Neural cell (in vitro differentiated cells): ENCODE measurements around the gene COA3. TPM values are rescaled to one million over a fixed set of nuclear protein-coding genes. Genes with fewer than 3 reads are reported as not detected.

Experiments used
- H2AFZ ChIP-seq: fragments of 200-600, 300-800 bp; sonication (generic), shearing (Covaris generic); 2 replicates; pipeline ENCODE4 v1.6.0; 2014; ENCODE audit warnings: low read depth, mild to moderate bottlenecking, antibody characterized with exemption, low read length, moderate library complexity
- H3F3A ChIP-seq: fragments of 200-600 bp; shearing (Covaris generic); 2 replicates; pipeline ENCODE4 v1.6.1; 2016; ENCODE audit warnings: mild to moderate bottlenecking, moderate library complexity, mixed read lengths, antibody characterized with exemption, low read length; ENCODE audit not compliant: insufficient read depth, poor library complexity, severe bottlenecking
- H3K27ac ChIP-seq: fragments of 200-600, 300-800 bp; sonication (generic), shearing (Covaris generic); 2 replicates; pipeline ENCODE4 v1.5.1; 2014; ENCODE audit warnings: mild to moderate bottlenecking, low read length, moderate library complexity
- H3K27me3 ChIP-seq: fragments of 300-800, 200-600 bp; sonication (generic), shearing (Covaris generic); 2 replicates; pipeline ENCODE4 v1.6.0; 2014; ENCODE audit warnings: mild to moderate bottlenecking, low read depth, low read length, moderate library complexity; ENCODE audit not compliant: insufficient read depth
- H3K36me3 ChIP-seq: fragments of 300-800, 200-600 bp; sonication (generic), shearing (Covaris generic); 2 replicates; pipeline ENCODE4 v1.5.1; 2014; ENCODE audit warnings: mild to moderate bottlenecking, antibody characterized with exemption, low read length, moderate library complexity; ENCODE audit not compliant: insufficient read depth
- H3K4me2 ChIP-seq: fragments of 300-800, 200-600 bp; sonication (generic), shearing (Covaris generic); 2 replicates; pipeline ENCODE4 v1.6.0; 2014; ENCODE audit warnings: mild to moderate bottlenecking, low read length
- H3K4me3 ChIP-seq: fragments of 300-800, 200-600 bp; sonication (generic), shearing (Covaris generic); 2 replicates; pipeline ENCODE4 v1.5.1; 2014; ENCODE audit warnings: mild to moderate bottlenecking, low read length, moderate library complexity
- H3K79me2 ChIP-seq: fragments of 200-600 bp; shearing (Covaris generic); replicated peaks from 2 replicates; pipeline ENCODE4 v1.6.0; 2014; ENCODE audit warnings: mild to moderate bottlenecking, low read length, moderate library complexity; ENCODE audit not compliant: insufficient read depth
- H3K9ac ChIP-seq: fragments of 300-800, 200-600 bp; sonication (generic), shearing (Covaris generic); 2 replicates; pipeline ENCODE4 v1.6.1; 2016; ENCODE audit warnings: mild to moderate bottlenecking, low read length, mixed read lengths
- H3K9me2 ChIP-seq: fragments of 200-600 bp; shearing (Covaris generic); 2 replicates; pipeline ENCODE4 v1.6.1; 2016; ENCODE audit warnings: mild to moderate bottlenecking, low read length, mixed read lengths; ENCODE audit not compliant: insufficient read depth
- H3K9me3 ChIP-seq: fragments of 200-600, 300-800 bp; sonication (generic), shearing (Covaris generic); 2 replicates; pipeline ENCODE4 v1.6.1; 2016; ENCODE audit warnings: mild to moderate bottlenecking, mixed run types, low read length, moderate library complexity, mixed read lengths
- H4K20me1 ChIP-seq: fragments of 200-600 bp; shearing (Covaris generic); 2 replicates; pipeline ENCODE4 v1.6.1; 2016; ENCODE audit warnings: mild to moderate bottlenecking, mixed run types; ENCODE audit not compliant: insufficient read depth
- EP300 ChIP-seq: fragments of 450-650 bp; conservative IDR thresholded peaks from 2 replicates; pipeline ENCODE4 v1.6.1; 2014; ENCODE audit warnings: antibody characterized with exemption, mild to moderate bottlenecking, moderate library complexity; ENCODE audit not compliant: poor library complexity, severe bottlenecking
- EZH2 ChIP-seq: fragments of 200-600, 300-800 bp; shearing (Covaris generic), sonication (generic); IDR thresholded peaks from 2 replicates; pipeline ENCODE4 v1.6.1; 2014; ENCODE audit warnings: antibody characterized with exemption, low read length, borderline replicate concordance, mild to moderate bottlenecking; ENCODE audit not compliant: insufficient read depth, poor library complexity, severe bottlenecking
- MXI1 ChIP-seq: fragments of 450-650 bp; conservative IDR thresholded peaks from 2 replicates; pipeline ENCODE4 v1.6.1; 2014; ENCODE audit warnings: antibody characterized with exemption, mild to moderate bottlenecking; ENCODE audit not compliant: poor library complexity, severe bottlenecking
- POLR2AphosphoS5 ChIP-seq: IDR thresholded peaks from 2 replicates; pipeline ENCODE4 v1.6.1; 2012
- RAD21 ChIP-seq: fragments of 450-650 bp; conservative IDR thresholded peaks from 2 replicates; pipeline ENCODE4 v1.6.1; 2014; ENCODE audit warnings: antibody characterized with exemption, mild to moderate bottlenecking, moderate library complexity
- SMC3 ChIP-seq: fragments of 450-650 bp; conservative IDR thresholded peaks from 2 replicates; pipeline ENCODE4 v1.6.1; 2014; ENCODE audit warnings: antibody characterized with exemption, mild to moderate bottlenecking, moderate library complexity; ENCODE audit not compliant: poor library complexity
- TAF1 ChIP-seq: IDR thresholded peaks from 2 replicates; pipeline ENCODE4 v1.6.1; 2012; ENCODE audit warnings: low read depth
- polyA plus RNA-seq: library from polyadenylated mRNA; depleted of rRNA; stranded (reverse); fragments of >200 nt; gene quantifications from 2 replicates; pipeline ENCODE4 v1.2.3, GENCODE V29; 2014
- TF ChIP-seq, protein P1 (sequence below): IDR thresholded peaks from 2 replicates; pipeline ENCODE4 v1.6.1; 2012; ENCODE audit warnings: borderline replicate concordance
- TF ChIP-seq, protein P2 (sequence below): fragments of 450-650 bp; IDR thresholded peaks from 2 replicates; pipeline ENCODE4 v1.5.1; 2014; ENCODE audit warnings: antibody characterized with exemption, mild to moderate bottlenecking, moderate library complexity; ENCODE audit not compliant: poor library complexity, severe bottlenecking

Gene COA3
- polyA plus RNA-seq, 1 donor from 2014 or later = 234 TPM

GRCh38 chr17:42779304-42779935, 19.1 kb downstream of the COA3 start:
- TF ChIP-seq POLR2AphosphoS5 (no peak), EZH2 (no peak), MXI1 (no peak), RAD21 (no peak), SMC3 (no peak), EP300 (no peak), TAF1 (no peak)
- TF ChIP-seq, protein P1, sequence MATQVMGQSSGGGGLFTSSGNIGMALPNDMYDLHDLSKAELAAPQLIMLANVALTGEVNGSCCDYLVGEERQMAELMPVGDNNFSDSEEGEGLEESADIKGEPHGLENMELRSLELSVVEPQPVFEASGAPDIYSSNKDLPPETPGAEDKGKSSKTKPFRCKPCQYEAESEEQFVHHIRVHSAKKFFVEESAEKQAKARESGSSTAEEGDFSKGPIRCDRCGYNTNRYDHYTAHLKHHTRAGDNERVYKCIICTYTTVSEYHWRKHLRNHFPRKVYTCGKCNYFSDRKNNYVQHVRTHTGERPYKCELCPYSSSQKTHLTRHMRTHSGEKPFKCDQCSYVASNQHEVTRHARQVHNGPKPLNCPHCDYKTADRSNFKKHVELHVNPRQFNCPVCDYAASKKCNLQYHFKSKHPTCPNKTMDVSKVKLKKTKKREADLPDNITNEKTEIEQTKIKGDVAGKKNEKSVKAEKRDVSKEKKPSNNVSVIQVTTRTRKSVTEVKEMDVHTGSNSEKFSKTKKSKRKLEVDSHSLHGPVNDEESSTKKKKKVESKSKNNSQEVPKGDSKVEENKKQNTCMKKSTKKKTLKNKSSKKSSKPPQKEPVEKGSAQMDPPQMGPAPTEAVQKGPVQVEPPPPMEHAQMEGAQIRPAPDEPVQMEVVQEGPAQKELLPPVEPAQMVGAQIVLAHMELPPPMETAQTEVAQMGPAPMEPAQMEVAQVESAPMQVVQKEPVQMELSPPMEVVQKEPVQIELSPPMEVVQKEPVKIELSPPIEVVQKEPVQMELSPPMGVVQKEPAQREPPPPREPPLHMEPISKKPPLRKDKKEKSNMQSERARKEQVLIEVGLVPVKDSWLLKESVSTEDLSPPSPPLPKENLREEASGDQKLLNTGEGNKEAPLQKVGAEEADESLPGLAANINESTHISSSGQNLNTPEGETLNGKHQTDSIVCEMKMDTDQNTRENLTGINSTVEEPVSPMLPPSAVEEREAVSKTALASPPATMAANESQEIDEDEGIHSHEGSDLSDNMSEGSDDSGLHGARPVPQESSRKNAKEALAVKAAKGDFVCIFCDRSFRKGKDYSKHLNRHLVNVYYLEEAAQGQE = no peak
- TF ChIP-seq, protein P2, sequence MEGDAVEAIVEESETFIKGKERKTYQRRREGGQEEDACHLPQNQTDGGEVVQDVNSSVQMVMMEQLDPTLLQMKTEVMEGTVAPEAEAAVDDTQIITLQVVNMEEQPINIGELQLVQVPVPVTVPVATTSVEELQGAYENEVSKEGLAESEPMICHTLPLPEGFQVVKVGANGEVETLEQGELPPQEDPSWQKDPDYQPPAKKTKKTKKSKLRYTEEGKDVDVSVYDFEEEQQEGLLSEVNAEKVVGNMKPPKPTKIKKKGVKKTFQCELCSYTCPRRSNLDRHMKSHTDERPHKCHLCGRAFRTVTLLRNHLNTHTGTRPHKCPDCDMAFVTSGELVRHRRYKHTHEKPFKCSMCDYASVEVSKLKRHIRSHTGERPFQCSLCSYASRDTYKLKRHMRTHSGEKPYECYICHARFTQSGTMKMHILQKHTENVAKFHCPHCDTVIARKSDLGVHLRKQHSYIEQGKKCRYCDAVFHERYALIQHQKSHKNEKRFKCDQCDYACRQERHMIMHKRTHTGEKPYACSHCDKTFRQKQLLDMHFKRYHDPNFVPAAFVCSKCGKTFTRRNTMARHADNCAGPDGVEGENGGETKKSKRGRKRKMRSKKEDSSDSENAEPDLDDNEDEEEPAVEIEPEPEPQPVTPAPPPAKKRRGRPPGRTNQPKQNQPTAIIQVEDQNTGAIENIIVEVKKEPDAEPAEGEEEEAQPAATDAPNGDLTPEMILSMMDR = no peak
- Histone ChIP-seq H3K9ac (no peak overlapping the region), H3K79me2 (no peaks in the 10 kb centered on the region), H3K27ac (no peak overlapping the region), H2AFZ (no peak overlapping the region), H3K27me3 (peaks cover 31% of the 10 kb centered on the region), H3K36me3 (no peaks in the 10 kb centered on the region), H4K20me1 (no peaks in the 10 kb centered on the region), H3K4me3 (no peak overlapping the region), H3F3A (no peaks in the 10 kb centered on the region), H3K4me2 (no peak overlapping the region), H3K9me3 (no peaks in the 10 kb centered on the region), H3K9me2 (no peaks in the 10 kb centered on the region)

DNA sequence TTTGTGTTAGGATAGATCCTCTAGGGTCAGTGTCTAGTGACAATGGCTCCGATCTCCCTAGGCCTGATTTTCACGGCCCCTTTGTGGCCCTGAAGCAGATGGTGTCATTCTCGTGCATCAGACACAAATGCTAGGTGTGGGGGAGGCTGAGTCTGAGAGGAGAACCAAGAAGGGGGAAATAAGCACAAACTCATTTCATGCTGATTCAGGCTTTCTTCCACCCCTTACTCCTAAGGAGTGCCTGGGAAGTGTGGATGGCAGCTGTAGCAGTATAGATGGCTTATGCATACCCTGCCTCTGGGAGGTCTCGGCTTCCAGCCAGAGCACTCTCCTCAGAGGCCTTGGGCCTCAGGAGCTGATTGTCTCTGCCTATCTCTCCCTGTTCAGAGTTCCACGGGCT, 19.9 kb downstream of the COA3 start:
- no peaks in the 10 kb centered on the region for H3K79me2 ChIP-seq
- no peak overlapping the region for H2AFZ ChIP-seq
- H3F3A ChIP-seq = no peaks in the 10 kb centered on the region
- no peak overlapping the region for H3K4me2 ChIP-seq
- no peak overlapping the region for H3K9ac ChIP-seq
- H3K9me2 ChIP-seq = no peaks in the 10 kb centered on the region
- H4K20me1 ChIP-seq = no peaks in the 10 kb centered on the region
- peaks cover 31% of the 10 kb centered on the region for H3K27me3 ChIP-seq
- no peak for TF ChIP-seq RAD21
- no peak for TF ChIP-seq EZH2
- TF ChIP-seq, protein P2 = no peak
- TF ChIP-seq EP300 = no peak
- TF ChIP-seq, protein P1 = no peak
- TF ChIP-seq SMC3 = no peak
- TF ChIP-seq POLR2AphosphoS5 = no peak
- TF ChIP-seq TAF1 = no peak
- no peak for TF ChIP-seq MXI1
- H3K4me3 ChIP-seq = no peak overlapping the region
- no peaks in the 10 kb centered on the region for H3K9me3 ChIP-seq
- no peak overlapping the region for H3K27ac ChIP-seq
- no peaks in the 10 kb centered on the region for H3K36me3 ChIP-seq
